ENCODE measurements around the gene BSG. TPM values are rescaled to one million over a fixed set of nuclear protein-coding genes. Genes with fewer than 3 reads are reported as not detected.

Gene BSG
- total RNA-seq, 1 donor from 2014 or later: 330 TPM

DNA sequence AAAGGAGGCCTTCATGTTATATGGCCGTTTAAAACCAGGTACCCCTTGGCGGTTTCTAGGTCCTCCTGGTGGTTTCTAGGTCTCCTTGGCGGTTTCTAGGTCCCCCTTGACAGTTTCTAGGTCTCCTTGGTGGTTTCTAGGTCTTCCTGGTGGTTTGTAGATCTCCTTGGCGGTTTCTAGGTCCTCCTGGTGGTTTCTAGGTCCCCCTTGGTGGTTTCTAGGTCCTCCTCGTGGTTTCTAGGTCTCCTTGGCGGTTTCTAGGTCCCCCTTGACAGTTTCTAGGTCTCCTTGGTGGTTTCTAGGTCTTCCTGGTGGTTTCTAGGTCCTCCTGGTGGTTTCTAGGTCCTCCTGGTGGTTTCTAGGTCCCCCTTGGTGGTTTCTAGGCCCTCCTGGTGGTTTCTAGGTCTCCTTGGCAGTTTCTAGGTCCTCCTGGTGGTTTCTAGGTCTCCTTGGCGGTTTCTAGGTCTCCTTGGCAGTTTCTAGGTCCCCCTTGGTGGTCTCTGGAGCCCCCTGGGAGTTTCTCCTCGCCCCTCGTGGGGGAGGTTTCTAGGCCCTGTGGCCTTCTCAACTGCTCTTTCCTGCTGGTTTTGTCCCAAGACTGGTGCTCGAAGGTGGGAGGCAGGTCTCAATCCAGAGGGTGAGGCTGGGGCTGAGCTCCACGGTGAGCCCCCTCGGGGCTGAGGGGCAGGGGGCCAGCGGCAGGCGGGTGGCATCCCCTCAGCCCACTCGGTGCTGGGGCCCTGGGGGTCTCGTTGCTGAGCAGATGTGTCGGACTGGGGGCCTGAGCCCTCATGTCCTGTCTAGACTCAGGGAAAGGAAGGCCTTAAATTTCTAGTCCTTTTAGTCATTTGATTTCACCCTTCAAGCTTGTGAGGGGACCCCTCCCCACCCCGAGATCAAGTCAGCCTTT is 25.3 kb downstream of the BSG start:
- Histone ChIP-seq H3K79me2 (ENCODE audit: low read depth) (no peaks in the 10 kb centered on the region), H3K4me3 (no peak overlapping the region), H4K20me1 (ENCODE audit: low read depth) (peaks cover 35% of the 10 kb centered on the region), H3K9me3 (ENCODE audit: low read depth) (no peaks in the 10 kb centered on the region), H3K27me3 (peaks cover 25% of the 10 kb centered on the region), H3K9ac (no peak overlapping the region), H3K4me2 (no peak overlapping the region), H3F3A (ENCODE audit: low read depth) (peaks cover 10% of the 10 kb centered on the region), H3K4me1 (peaks cover 13% of the 10 kb centered on the region), H3K36me3 (no peaks in the 10 kb centered on the region), H3K27ac (no peak overlapping the region), H2AFZ (replicated peaks) (no peak overlapping the region)
- Mint-ChIP-seq H3K27me3 (ENCODE audit: insufficient read depth, low read depth) (peaks cover 25% of the 10 kb centered on the region), H3K4me3 (no peak overlapping the region), H3K27ac (no peak overlapping the region), H3K36me3 (no peaks in the 10 kb centered on the region), H3K9me3 (peaks cover 18% of the 10 kb centered on the region), H3K4me1 (no peaks in the 10 kb centered on the region)
- no peak for DNase-seq (ENCODE audit: low spot score)
- no peak for TF ChIP-seq EZH2 (IDR thresholded peaks at IDR 0.05)

GRCh38 chr19:601310-601709 is 28.9 kb downstream of the BSG start:
- Histone ChIP-seq H3K79me2 (ENCODE audit: low read depth) (no peaks in the 10 kb centered on the region), H3K36me3 (no peaks in the 10 kb centered on the region), H4K20me1 (ENCODE audit: low read depth) (peaks cover 3% of the 10 kb centered on the region), H2AFZ (replicated peaks) (no peak overlapping the region), H3K27ac (no peak overlapping the region), H3F3A (ENCODE audit: low read depth) (no peaks in the 10 kb centered on the region), H3K27me3 (no peaks in the 10 kb centered on the region), H3K4me3 (no peak overlapping the region), H3K4me2 (no peak overlapping the region), H3K4me1 (peaks cover 2% of the 10 kb centered on the region), H3K9ac (no peak overlapping the region), H3K9me3 (ENCODE audit: low read depth) (no peaks in the 10 kb centered on the region)
- Mint-ChIP-seq H3K36me3 (no peaks in the 10 kb centered on the region), H3K27me3 (ENCODE audit: insufficient read depth, low read depth) (peaks cover 11% of the 10 kb centered on the region), H3K4me1 (no peaks in the 10 kb centered on the region), H3K4me3 (no peak overlapping the region), H3K9me3 (peaks cover 17% of the 10 kb centered on the region), H3K27ac (no peak overlapping the region)
- no peak for DNase-seq (ENCODE audit: low spot score)
- TF ChIP-seq EZH2 (IDR thresholded peaks at IDR 0.05) (no peak), EZH2phosphoT487 (IDR thresholded peaks at IDR 0.05) (no peak)
- TF ChIP-seq, protein P1, sequence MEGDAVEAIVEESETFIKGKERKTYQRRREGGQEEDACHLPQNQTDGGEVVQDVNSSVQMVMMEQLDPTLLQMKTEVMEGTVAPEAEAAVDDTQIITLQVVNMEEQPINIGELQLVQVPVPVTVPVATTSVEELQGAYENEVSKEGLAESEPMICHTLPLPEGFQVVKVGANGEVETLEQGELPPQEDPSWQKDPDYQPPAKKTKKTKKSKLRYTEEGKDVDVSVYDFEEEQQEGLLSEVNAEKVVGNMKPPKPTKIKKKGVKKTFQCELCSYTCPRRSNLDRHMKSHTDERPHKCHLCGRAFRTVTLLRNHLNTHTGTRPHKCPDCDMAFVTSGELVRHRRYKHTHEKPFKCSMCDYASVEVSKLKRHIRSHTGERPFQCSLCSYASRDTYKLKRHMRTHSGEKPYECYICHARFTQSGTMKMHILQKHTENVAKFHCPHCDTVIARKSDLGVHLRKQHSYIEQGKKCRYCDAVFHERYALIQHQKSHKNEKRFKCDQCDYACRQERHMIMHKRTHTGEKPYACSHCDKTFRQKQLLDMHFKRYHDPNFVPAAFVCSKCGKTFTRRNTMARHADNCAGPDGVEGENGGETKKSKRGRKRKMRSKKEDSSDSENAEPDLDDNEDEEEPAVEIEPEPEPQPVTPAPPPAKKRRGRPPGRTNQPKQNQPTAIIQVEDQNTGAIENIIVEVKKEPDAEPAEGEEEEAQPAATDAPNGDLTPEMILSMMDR (IDR thresholded peaks at IDR 0.05): no peak

DNA sequence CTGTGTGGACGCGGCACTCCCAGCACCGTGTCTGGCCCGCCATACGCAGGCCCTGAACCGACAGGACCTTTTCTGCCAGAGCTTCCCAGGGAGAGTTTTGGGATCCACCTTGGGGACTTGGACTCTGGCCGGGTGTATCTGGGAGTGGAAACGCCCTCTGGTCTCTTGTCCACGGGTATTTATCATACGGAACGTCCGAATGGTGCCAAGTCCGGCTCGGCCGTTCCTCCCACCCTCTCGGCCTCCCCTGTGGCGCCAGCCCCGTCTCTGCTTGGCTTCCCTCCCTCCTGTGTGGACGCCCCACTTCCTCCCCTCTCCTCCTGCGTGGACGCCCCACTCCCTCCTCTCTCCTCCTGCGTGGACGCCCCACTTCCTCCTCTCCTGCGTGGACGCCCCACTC is 29.4 kb downstream of the BSG start:
- no peak for TF ChIP-seq EZH2 (IDR thresholded peaks at IDR 0.05)
- TF ChIP-seq EZH2phosphoT487 (IDR thresholded peaks at IDR 0.05): no peak
- TF ChIP-seq, protein P1 (IDR thresholded peaks at IDR 0.05): no peak
- Histone ChIP-seq H3K4me2 (no peak overlapping the region), H3K36me3 (no peaks in the 10 kb centered on the region), H3K9me3 (ENCODE audit: low read depth) (no peaks in the 10 kb centered on the region), H4K20me1 (ENCODE audit: low read depth) (no peaks in the 10 kb centered on the region), H3K9ac (no peak overlapping the region), H2AFZ (replicated peaks) (no peak overlapping the region), H3K27me3 (no peaks in the 10 kb centered on the region), H3K27ac (no peak overlapping the region), H3K79me2 (ENCODE audit: low read depth) (no peaks in the 10 kb centered on the region), H3K4me3 (no peak overlapping the region), H3K4me1 (no peaks in the 10 kb centered on the region), H3F3A (ENCODE audit: low read depth) (no peaks in the 10 kb centered on the region)
- H3K27me3 Mint-ChIP-seq (ENCODE audit: insufficient read depth, low read depth): peaks cover 9% of the 10 kb centered on the region
- no peaks in the 10 kb centered on the region for H3K4me1 Mint-ChIP-seq
- H3K27ac Mint-ChIP-seq: no peak overlapping the region
- no peak for DNase-seq (ENCODE audit: low spot score)
- H3K4me3 Mint-ChIP-seq: no peak overlapping the region
- peaks cover 17% of the 10 kb centered on the region for H3K9me3 Mint-ChIP-seq
- no peaks in the 10 kb centered on the region for H3K36me3 Mint-ChIP-seq
